BE2C (cell line): ENCODE measurements around the gene SGPL1.
"Not testable (repeated sequence)": the region's sequence is repeated elsewhere in the genome, so short reads cannot be mapped to it uniquely, and the experiment has no call there.

Experiments used
- DNase-seq: peaks from one replicate; pipeline ENCODE4 v3.0.0-alpha.2; 2020
- H3K27me3 ChIP-seq: fragments of 250-450 bp; sonication (Bioruptor Pico); 2 replicates; pipeline ENCODE4 v1.5.1; 2020; ENCODE audit warnings: mild to moderate bottlenecking
- H3K36me3 ChIP-seq: fragments of 250-450 bp; sonication (Bioruptor Pico); 2 replicates; pipeline ENCODE4 v1.5.1; 2020; ENCODE audit warnings: mild to moderate bottlenecking
- H3K4me1 ChIP-seq: fragments of 250-450 bp; sonication (Bioruptor Pico); 2 replicates; pipeline ENCODE4 v1.5.1; 2020
- H3K4me3 ChIP-seq: 2 replicates; pipeline ENCODE4 v1.5.1; 2011; ENCODE audit warnings: low read depth, low read length
- H3K9me3 ChIP-seq: fragments of 250-450 bp; sonication (Bioruptor Pico); 2 replicates; pipeline ENCODE4 v1.5.1; 2020
- CTCF ChIP-seq: IDR thresholded peaks from 2 replicates; pipeline ENCODE4 v1.5.1; 2012; ENCODE audit warnings: mild to moderate bottlenecking, low read depth, low read length

Gene SGPL1

GRCh38 chr10:70856454-70856853, 40.7 kb downstream of the SGPL1 start:
- Histone ChIP-seq H3K9me3 (no peaks in the 10 kb centered on the region), H3K36me3 (peaks cover 17% of the 10 kb centered on the region), H3K4me1 (peaks cover 21% of the 10 kb centered on the region), H3K4me3 (no peak overlapping the region), H3K27me3 (no peaks in the 10 kb centered on the region)
- TF ChIP-seq CTCF: no peak
- DNase-seq: no peak

GRCh38 chr10:70858759-70859158, 43.0 kb downstream of the SGPL1 start:
- DNase-seq: peak; percentile 43
- Histone ChIP-seq H3K27me3 (no peaks in the 10 kb centered on the region), H3K4me1 (peaks cover 15% of the 10 kb centered on the region), H3K9me3 (no peaks in the 10 kb centered on the region), H3K4me3 (no peak overlapping the region), H3K36me3 (peaks cover 19% of the 10 kb centered on the region)
- no peak for TF ChIP-seq CTCF

- H3K9me3 ChIP-seq, H3K27me3 ChIP-seq, H3K4me3 ChIP-seq, DNase-seq: not testable (repeated sequence)
- Histone ChIP-seq H3K36me3 (peaks cover 11% of the 10 kb centered on the region), H3K4me1 (peaks cover 11% of the 10 kb centered on the region)
These were observed 45.9 kb downstream of the SGPL1 start for GRCh38 chr10:70861495-70862197.

- Histone ChIP-seq H3K4me1 (peaks cover 3% of the 10 kb centered on the region), H3K27me3 (no peaks in the 10 kb centered on the region), H3K36me3 (peaks cover 11% of the 10 kb centered on the region), H3K4me3 (no peak overlapping the region), H3K9me3 (no peaks in the 10 kb centered on the region)
- no peak for DNase-seq
- TF ChIP-seq CTCF: peak; percentile 16; the same call in 1 of the 2 replicates
These were observed 47.9 kb downstream of the SGPL1 start for GRCh38 chr10:70863470-70864160.

- TF ChIP-seq CTCF: no peak
- no peaks in the 10 kb centered on the region for H3K9me3 ChIP-seq
- DNase-seq: no peak
- H3K4me1 ChIP-seq: no peaks in the 10 kb centered on the region; the same call in 1 of the 2 replicates
- H3K36me3 ChIP-seq: peaks cover 11% of the 10 kb centered on the region
- no peak overlapping the region for H3K4me3 ChIP-seq
- no peaks in the 10 kb centered on the region for H3K27me3 ChIP-seq
These were observed 49.2 kb downstream of the SGPL1 start for GRCh38 chr10:70864935-70865334.

GRCh38 chr10:70866424-70866823, 50.7 kb downstream of the SGPL1 start:
- Histone ChIP-seq H3K4me3 (no peak overlapping the region), H3K36me3 (peaks cover 7% of the 10 kb centered on the region), H3K9me3 (no peaks in the 10 kb centered on the region), H3K27me3 (no peaks in the 10 kb centered on the region), H3K4me1 (no peaks in the 10 kb centered on the region)
- no peak for TF ChIP-seq CTCF
- DNase-seq: no peak
